Renal cortex interstitium (tissue), 11 donors: ENCODE results near the gene MBLAC1. TPM values are rescaled to one million over a fixed set of nuclear protein-coding genes. Genes with fewer than 3 reads are reported as not detected.
A peak's percentile ranks its signal among the peaks of the same experiment; 100 is the strongest.

Experiments used
- DNase-seq, 11 donors: peaks; one replicate each; pipeline ENCODE4 v3.0.0-alpha.2; 2013; ENCODE audit warnings: low read depth in 9 of 11, low spot score in 4 of 11; ENCODE audit errors: extremely low read depth in 1 of 11
- polyA plus RNA-seq, 3 donors: library from polyadenylated mRNA; unstranded; fragments of 120-200 nt; gene quantifications; one replicate each; pipeline ENCODE4 v1.2.1, GENCODE V29; 2013; ENCODE audit not compliant: insufficient read length in 3 of 3

MBLAC1 gene
- polyA plus RNA-seq, 3 donors: 0.79 to 1.9 (median 1.8) TPM

DNA sequence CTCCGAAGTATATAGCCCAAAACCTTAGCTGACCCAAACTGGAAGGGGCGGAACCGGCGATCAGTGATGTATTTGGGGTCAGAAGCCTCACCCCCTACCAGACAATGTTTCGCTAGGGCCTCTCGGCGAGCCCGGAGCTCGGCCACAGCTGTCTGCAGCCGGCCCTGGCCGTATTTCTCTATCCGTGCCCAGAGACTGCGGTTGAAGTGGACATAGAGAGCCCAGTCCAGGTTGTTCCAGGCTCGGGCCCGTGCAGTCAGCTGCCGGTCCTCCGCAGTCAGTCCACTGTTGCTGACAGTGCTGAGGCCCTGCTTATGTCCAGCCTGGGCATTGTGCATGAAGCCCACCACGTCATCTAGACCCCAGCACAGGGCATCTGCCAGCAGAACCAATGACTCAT, 33.3 kb downstream of the MBLAC1 start:
- no peak for DNase-seq

DNA sequence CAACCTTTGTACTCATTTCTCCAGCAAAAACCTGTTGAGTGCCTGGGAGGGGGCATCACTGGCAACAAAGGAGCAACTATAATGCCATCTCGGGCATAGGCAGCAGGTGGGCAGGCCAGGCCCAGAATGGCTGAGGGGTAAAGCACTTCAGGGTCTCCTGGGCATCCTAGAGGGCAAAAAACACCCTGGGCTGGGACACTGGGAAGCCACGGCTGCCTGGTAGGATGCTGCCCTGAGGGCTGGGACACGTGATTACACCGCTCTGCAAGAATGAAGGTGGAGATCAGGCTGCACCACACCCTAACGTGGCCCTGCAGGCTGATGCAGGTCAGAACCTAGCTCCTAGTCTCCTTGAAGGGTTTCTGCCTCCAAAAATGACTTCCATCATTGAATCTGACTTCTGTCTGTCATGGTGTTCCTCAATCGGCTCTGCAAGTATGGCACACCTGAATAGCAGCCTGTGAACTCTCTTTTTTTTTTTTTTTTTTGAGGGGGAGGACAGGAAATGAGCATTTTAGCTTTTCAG, 36.3 kb downstream of the MBLAC1 start:
- no peak for DNase-seq

DNA sequence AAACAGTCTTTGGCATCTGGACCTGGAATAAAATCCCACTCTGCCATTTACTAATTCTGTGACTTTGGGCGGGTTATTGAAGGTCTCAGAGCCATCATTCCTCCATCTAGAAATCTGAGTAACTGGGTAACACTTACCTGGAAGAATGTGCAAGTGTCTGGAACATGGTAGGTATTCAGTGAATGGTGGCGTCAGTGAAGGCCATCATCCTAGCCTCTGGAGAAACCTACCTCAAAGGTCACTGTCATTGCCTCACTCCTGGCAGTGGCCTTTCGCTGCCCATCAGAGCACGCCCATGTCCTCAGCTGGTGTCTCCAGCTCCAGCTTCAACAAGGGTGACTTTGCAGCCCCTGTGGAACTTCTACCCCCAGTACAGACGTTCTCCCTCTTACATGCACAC, 37.1 kb downstream of the MBLAC1 start:
- no peak for DNase-seq

DNA sequence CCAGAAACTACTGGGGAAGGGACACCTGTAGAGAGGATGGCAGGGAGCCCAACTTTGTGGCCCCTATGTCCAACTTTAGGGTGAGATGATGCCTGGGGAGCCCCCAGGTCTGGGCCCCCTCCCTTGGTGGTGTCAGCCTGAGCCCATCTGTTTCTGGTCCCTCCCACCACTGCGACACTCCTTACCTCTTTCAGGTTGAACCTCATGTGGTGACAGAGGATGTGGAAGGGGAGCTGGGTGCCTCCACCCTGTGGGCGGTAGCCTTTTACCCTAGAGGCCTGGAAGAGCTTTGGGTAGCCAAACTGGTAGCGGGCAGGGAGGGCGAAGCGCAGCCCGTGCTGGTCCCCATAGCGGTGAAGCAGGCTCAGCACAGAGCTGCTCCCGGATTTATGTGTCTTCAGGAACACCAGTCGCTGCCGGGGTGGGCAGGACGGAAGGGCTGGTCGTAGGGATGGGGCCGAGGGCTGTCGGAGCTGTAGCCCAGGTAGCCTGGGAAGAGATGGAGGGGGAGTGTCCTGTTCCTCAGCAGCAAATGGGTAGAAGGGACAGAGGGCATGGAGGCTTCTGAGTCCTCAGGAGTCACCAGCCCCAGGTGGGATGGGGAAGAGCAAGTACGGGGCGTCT, 39.7 kb downstream of the MBLAC1 start:
- DNase-seq: no peak

DNA sequence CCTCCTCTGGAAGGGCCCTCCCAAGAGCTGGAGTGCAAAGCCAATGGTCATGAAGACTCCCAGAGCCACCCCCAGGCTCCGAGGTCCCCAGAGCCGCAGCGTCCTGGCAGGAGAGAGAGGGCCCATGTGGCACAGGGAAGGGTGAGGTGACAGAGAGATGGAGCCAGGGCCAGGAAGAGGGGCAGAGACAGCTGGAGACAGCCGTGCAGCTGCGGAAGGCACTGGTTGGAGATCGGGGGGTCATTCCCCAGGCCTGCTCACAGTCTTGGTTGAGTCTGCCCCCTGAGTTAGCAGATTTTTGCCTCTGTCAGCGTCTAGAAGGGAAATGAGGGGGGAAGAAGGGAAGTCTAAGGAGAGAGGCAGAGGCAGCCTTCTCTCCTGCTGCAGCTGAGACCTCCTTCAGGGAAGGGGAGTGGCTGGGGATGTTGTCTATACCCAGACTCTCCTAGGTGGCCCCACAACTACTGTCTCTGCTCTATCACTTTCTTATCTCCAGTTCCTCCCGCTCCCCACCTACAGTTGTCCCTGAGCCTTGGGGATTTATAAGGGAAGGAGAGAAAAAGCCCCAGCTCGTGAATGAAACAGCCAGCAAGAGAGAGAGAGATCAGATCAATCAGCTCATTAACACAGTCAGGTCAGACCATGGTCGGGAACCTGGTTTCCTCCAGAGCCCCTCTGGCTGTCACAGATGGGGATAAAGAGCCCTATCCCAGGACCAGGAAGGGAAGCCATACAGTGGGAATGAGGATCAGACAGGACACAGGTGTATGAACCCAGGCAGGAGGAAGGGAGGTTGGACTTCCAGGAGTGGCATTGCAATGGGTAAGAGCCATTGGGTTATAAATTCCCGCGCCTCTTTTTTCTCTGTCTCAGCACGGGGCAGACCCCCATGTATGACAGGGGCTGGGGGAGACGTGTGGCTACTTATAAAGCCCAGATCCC, 40.5 kb downstream of the MBLAC1 start:
- DNase-seq: no peak

- DNase-seq: no peak
These were observed 41.2 kb downstream of the MBLAC1 start for GRCh38 chr7:100167912-100168323.

GRCh38 chr7:100169147-100169850, 42.5 kb downstream of the MBLAC1 start:
- DNase-seq: no peak

- DNase-seq: no peak
These were observed 43.5 kb downstream of the MBLAC1 start for GRCh38 chr7:100170101-100170897.

DNA sequence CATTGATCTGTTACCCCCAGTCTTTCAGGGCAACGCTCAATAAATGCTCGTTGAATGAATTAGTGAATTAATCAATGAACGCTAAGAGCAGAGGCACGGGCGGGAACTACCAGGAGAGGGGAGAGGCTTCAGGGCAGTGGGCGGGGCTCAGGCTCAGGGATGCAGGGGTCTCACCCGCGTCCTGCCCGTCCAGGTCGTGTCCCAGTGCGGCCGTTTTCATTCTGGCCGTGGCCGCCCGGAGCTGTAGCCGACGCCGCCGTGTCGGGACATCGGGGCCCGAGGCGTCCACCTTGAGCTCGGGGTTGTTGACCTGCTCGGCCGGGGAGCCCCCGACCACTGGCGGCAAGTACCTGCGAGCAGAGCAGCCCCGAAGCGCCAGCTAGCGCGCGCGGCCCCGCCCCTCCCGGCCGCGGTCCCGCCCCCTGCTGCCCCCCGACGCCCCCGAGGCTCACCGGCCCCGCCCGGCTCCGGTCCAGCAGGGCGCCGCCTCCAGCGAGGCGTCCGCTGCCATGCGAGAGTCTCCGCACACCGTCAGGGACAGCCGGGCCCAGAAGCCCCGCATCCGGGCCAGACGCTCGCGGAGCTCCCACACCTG, 44.4 kb downstream of the MBLAC1 start:
- DNase-seq: no peak

DNA sequence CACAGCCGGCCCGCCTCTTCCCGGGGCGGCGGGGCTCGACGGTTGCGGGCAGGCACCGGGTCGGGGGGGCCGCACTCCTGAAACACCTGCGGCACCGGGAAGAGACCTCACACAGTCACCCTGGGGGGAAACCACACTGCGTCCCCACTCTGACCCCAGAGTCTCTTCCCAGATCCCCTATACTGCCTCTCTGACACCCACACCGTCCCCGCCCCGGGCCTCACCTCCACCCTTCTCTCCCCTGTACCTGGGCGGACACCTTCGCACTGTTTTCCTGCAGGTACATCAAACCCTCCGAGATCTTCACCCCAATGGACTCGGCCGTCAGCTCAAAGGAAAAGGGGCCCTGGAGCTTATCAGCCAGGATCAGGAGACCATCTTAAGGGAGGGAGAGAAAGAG, 45.1 kb downstream of the MBLAC1 start:
- DNase-seq: no peak

DNA sequence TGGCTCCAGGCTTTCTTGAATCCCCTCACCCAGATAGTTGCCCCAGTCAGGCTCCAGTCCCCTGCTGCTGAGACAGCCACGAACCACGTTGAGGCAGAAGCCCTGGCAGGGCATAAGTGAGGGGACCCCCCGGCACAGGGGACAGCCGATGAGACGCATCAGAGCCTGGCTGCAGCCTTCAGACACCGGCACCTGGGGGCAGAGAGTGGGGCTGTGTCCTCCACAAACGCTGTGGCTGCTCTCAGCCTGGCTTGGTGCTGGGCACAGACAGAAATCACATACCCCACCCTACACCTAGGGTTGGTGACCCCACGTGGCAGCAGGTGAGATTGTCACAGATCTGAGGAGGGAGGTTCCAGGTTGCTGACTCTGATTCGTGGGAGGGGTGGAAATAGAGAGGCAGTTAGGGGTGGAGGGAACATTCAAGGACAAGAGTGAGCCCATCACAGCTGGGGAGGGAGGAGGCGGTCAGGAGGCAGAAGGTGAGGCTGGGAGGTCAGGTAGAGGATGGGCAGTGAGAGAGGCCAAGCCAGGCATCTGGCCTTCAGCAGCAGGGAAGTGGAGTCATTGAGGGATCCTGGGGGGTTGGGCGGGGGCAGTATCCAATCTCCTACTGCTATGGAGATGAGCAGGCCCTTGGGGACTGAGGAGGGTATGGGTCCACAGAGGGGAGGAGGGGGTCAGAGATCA, 47.2 kb downstream of the MBLAC1 start:
- DNase-seq: no peak

DNA sequence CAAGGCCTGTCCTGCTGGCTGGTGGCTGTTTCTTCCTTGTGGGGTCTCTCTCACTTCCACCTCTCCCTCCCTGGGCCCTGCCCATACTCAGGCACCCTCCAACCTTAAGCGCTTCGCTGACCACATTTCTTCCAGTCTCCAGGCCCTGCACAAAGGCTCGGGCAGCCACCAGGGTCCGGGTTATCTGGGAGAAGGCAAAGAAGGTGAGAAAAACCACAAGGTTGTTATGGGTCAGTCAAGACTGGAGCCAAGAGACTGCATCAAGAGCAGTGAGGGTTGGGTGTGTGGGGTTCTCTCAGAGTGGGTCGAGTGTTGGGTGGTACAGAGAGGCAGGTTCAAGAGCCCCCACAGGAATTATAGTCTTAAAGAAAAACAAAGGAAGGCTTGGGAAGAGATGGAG, 47.8 kb downstream of the MBLAC1 start:
- no peak for DNase-seq

DNA sequence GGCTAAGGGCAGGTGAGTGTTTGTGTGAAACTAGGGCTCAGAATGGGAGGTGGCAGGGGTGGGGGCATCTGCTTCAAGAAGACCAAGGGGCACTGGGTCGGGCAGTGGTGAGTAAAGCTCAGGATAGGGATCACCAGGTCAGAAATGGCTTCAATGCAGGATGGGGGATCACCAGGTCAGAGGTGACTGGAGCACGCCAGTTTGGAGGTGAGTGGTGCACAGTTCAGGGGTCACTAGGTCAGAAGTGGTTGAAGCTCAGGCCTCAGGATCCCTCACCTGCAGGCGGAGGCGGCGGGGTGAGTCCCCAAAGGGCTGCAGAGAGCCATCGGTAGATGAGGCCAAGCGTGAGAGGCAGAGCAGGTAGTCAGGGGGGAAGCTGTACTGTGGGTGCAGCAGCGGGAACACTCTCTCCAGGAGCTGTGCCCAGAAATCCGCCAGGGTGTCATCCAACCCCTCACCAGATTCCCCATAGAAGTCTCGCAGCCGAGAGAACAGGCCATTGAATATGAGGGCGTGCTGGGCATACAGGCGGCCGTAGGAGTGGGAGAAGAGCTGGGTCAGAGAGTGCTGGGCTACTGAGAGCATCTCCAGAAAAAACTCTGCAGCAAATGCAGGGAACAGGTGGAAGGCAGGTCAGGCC, 48.6 kb downstream of the MBLAC1 start:
- no peak for DNase-seq

DNA sequence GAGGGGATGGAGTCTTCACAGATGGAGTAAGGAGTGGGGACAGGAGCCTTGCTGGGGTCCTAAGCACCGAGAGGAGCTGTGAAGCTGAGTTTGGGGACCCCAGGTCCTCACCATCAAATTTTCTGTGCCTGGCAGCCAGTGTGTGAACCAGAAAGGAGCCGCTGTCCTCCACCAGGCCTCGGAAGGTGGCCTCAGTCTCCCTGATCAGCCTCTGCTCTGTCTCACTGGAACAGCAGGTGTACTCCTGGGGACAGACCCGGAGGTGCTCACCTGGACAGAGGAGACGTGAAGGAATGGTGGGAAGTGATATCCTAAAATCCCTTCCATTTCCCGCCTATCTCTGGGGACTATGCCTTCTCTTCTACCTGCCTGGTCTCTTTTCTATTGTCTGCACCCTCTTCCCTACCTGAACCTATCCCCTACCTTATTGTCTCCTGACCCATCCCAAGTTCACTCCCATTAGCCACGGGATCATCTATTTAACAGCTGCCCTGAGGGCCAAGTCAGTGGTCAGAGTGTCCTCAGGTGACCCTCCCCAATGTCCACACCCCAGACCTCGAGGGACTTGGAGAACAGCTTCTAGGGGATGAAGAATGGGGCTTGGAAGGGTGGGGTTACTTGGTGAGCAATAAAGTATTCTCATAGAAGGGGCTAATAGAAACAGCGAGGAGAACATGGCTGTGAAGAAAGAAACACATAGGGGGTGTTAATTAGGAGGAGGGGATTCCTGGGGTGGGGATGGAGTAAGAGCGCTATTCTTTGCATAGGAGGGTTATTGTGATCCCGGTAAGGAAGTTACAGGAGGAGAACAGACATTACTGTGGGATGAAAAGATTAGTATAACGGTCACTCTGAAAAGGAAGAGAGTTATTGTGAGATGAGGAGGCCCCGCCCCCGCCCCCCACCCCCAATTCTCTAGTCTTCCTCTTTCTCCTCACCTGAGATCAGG, 49.6 kb downstream of the MBLAC1 start:
- DNase-seq: no peak

GRCh38 chr7:100177045-100178001, 50.6 kb downstream of the MBLAC1 start, which contains the start of the genes GPC2 and STAG3:
GPC2 (minus strand) TSS chr7:100177381; CDS start chr7:100177199, 182 bp downstream.
STAG3 (plus strand) TSS chr7:100177918; CDS start chr7:100180557, 2,639 bp downstream.
- DNase-seq: peak; percentile 84 to 96 (median 93)
